ENCODE data around the gene INO80. TPM values are rescaled to one million over a fixed set of nuclear protein-coding genes. Genes with fewer than 3 reads are reported as not detected.

INO80 gene
- total RNA-seq, 2 experiments from 2014 or later: 31.7 to 35.1 TPM

- H3K27ac ChIP-seq (ENCODE audit: low read depth, low read length, poor library complexity, severe bottlenecking): no peak overlapping the region
- ChIA-PET POLR2A (no interaction called here), CTCF (ENCODE audit: unreplicated experiment) (interaction anchor here (0.6 kb wide), 1 partner anchor 1699 kb away, joined by 3 read pairs; no protein-coding TSS in a partner anchor)
- no peak for DNase-seq (ENCODE audit: low spot score)
- TF ChIP-seq EZH2phosphoT487 (IDR thresholded peaks at IDR 0.05; ENCODE audit: borderline replicate concordance, low read depth, low read length) (no peak), CTCF (conservative IDR thresholded peaks at IDR 0.05; ENCODE audit: low read length) (no peak)
- H2AFZ ChIP-seq (ENCODE audit: low read length): no peak overlapping the region
- intact Hi-C loops (cut with micrococcal nuclease; ENCODE audit: unreplicated experiment): no loop called here
- no peaks in the 10 kb centered on the region for H3K9me2 ChIP-seq (ENCODE audit: insufficient read depth, low read length)
- no peaks in the 10 kb centered on the region for H4K20me1 ChIP-seq (ENCODE audit: insufficient read depth, low read length)
- BruUV-seq (replicated peaks): no TSS peak
- H3K4me2 ChIP-seq (ENCODE audit: low read length): no peak overlapping the region
- no peaks in the 10 kb centered on the region for H3K4me1 ChIP-seq (ENCODE audit: insufficient read depth, low read length, poor library complexity, severe bottlenecking)
- no peak overlapping the region for H3K4me3 ChIP-seq (ENCODE audit: low read depth, low read length, poor library complexity, severe bottlenecking)
- peaks cover 79% of the 10 kb centered on the region for H3K79me2 ChIP-seq (ENCODE audit: insufficient read depth, low read depth, low read length)
- H3K36me3 ChIP-seq (ENCODE audit: insufficient read depth, low read length): peaks cover 85% of the 10 kb centered on the region
- H3K9me3 ChIP-seq (ENCODE audit: low read length): no peaks in the 10 kb centered on the region
These were observed 13.2 kb downstream of the INO80 start for GRCh38 chr15:41102854-41103253.

- intact Hi-C loops (cut with micrococcal nuclease; ENCODE audit: unreplicated experiment): loop anchor here (10.0 kb wide), 1 partner anchor 259 kb away; no protein-coding TSS in a partner anchor
- Histone ChIP-seq H2AFZ (ENCODE audit: low read length) (no peak overlapping the region), H3K4me2 (ENCODE audit: low read length) (no peak overlapping the region), H3K27ac (ENCODE audit: low read depth, low read length, poor library complexity, severe bottlenecking) (no peak overlapping the region), H3K4me3 (ENCODE audit: low read depth, low read length, poor library complexity, severe bottlenecking) (no peak overlapping the region), H3K79me2 (ENCODE audit: insufficient read depth, low read depth, low read length) (peaks cover 21% of the 10 kb centered on the region; the same call in 1 of the 2 replicates), H3K9me3 (ENCODE audit: low read length) (no peaks in the 10 kb centered on the region), H4K20me1 (ENCODE audit: insufficient read depth, low read length) (no peaks in the 10 kb centered on the region), H3K9me2 (ENCODE audit: insufficient read depth, low read length) (no peaks in the 10 kb centered on the region), H3K36me3 (ENCODE audit: insufficient read depth, low read length) (peaks cover 92% of the 10 kb centered on the region), H3K4me1 (ENCODE audit: insufficient read depth, low read length, poor library complexity, severe bottlenecking) (no peaks in the 10 kb centered on the region)
- DNase-seq (ENCODE audit: low spot score): no peak
- POLR2A ChIA-PET: no interaction called here
- CTCF ChIA-PET (ENCODE audit: unreplicated experiment): interaction anchor here (1.0 kb wide), 1 partner anchor 166 kb away, joined by 15 read pairs; no protein-coding TSS in a partner anchor
- no TSS peak for BruUV-seq (replicated peaks)
- TF ChIP-seq CTCF (conservative IDR thresholded peaks at IDR 0.05; ENCODE audit: low read length) (no peak), EZH2phosphoT487 (IDR thresholded peaks at IDR 0.05; ENCODE audit: borderline replicate concordance, low read depth, low read length) (no peak)
These were observed 19.9 kb downstream of the INO80 start for GRCh38 chr15:41096178-41096577.

- Histone ChIP-seq H3K9me2 (ENCODE audit: insufficient read depth, low read length) (no peaks in the 10 kb centered on the region), H3K4me3 (ENCODE audit: low read depth, low read length, poor library complexity, severe bottlenecking) (no peak overlapping the region), H2AFZ (ENCODE audit: low read length) (no peak overlapping the region), H3K9me3 (ENCODE audit: low read length) (no peaks in the 10 kb centered on the region), H4K20me1 (ENCODE audit: insufficient read depth, low read length) (no peaks in the 10 kb centered on the region), H3K4me1 (ENCODE audit: insufficient read depth, low read length, poor library complexity, severe bottlenecking) (peaks cover 4% of the 10 kb centered on the region), H3K27ac (ENCODE audit: low read depth, low read length, poor library complexity, severe bottlenecking) (no peak overlapping the region), H3K4me2 (ENCODE audit: low read length) (no peak overlapping the region), H3K36me3 (ENCODE audit: insufficient read depth, low read length) (peaks cover 98% of the 10 kb centered on the region), H3K79me2 (ENCODE audit: insufficient read depth, low read depth, low read length) (no peaks in the 10 kb centered on the region)
- CTCF ChIA-PET (ENCODE audit: unreplicated experiment): no interaction called here
- TF ChIP-seq EZH2phosphoT487 (IDR thresholded peaks at IDR 0.05; ENCODE audit: borderline replicate concordance, low read depth, low read length) (no peak), CTCF (conservative IDR thresholded peaks at IDR 0.05; ENCODE audit: low read length) (no peak)
- DNase-seq (ENCODE audit: low spot score): no peak
- POLR2A ChIA-PET: no interaction called here
- BruUV-seq (replicated peaks): no TSS peak
- intact Hi-C loops (cut with micrococcal nuclease; ENCODE audit: unreplicated experiment): no loop called here
These were observed 31.1 kb downstream of the INO80 start for GRCh38 chr15:41085029-41085428.

Measured in OCI-LY7 (cell line).